Loucy (cell line): Measurements from ENCODE around the gene RBM8A.

ENCODE experiments used
- CTCF ChIP-seq: fragments of 200-600 bp; sonication (generic); conservative IDR thresholded peaks from 2 replicates; pipeline ENCODE4 v1.5.1; 2014; ENCODE audit warnings: mild to moderate bottlenecking, antibody characterized with exemption, low read length
- EZH2phosphoT487 ChIP-seq: fragments of 200-600 bp; IDR thresholded peaks from 2 replicates; pipeline ENCODE4 v1.6.1; 2018; ENCODE audit warnings: antibody characterized with exemption, mild to moderate bottlenecking, moderate library complexity, borderline replicate concordance

GRCh38 chr1:145912128-145912641 is 15.1 kb downstream of the RBM8A start:
- no peak for TF ChIP-seq CTCF
- TF ChIP-seq EZH2phosphoT487: no peak
